Choroid plexus epithelial cell (primary cell): ENCODE data around the gene VAV2.

Source experiments
- DNase-seq: peaks from one replicate; pipeline ENCODE4 v3.0.0-alpha.2; 2010; ENCODE audit warnings: low read depth
- H3K4me3 ChIP-seq: 2 replicates; pipeline ENCODE4 v1.5.1; 2011; ENCODE audit warnings: low read depth, mild to moderate bottlenecking, control low read depth, low read length, moderate library complexity
- TF ChIP-seq, protein P1 (sequence below): conservative IDR thresholded peaks from 2 replicates; pipeline ENCODE4 v1.5.1; 2011; ENCODE audit warnings: low read depth, mild to moderate bottlenecking, control low read depth, inconsistent platforms, low read length, moderate library complexity

VAV2 gene

GRCh38 chr9:133866946-133867345 lies 125.2 kb downstream of the VAV2 start:
- no peak overlapping the region for H3K4me3 ChIP-seq
- DNase-seq = no peak
- TF ChIP-seq, protein P1, sequence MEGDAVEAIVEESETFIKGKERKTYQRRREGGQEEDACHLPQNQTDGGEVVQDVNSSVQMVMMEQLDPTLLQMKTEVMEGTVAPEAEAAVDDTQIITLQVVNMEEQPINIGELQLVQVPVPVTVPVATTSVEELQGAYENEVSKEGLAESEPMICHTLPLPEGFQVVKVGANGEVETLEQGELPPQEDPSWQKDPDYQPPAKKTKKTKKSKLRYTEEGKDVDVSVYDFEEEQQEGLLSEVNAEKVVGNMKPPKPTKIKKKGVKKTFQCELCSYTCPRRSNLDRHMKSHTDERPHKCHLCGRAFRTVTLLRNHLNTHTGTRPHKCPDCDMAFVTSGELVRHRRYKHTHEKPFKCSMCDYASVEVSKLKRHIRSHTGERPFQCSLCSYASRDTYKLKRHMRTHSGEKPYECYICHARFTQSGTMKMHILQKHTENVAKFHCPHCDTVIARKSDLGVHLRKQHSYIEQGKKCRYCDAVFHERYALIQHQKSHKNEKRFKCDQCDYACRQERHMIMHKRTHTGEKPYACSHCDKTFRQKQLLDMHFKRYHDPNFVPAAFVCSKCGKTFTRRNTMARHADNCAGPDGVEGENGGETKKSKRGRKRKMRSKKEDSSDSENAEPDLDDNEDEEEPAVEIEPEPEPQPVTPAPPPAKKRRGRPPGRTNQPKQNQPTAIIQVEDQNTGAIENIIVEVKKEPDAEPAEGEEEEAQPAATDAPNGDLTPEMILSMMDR = no peak

- TF ChIP-seq, protein P1 = no peak
- H3K4me3 ChIP-seq = no peak overlapping the region
- DNase-seq = no peak
Observed at GRCh38 chr9:133864011-133864410, 128.1 kb downstream of the VAV2 start.

DNA sequence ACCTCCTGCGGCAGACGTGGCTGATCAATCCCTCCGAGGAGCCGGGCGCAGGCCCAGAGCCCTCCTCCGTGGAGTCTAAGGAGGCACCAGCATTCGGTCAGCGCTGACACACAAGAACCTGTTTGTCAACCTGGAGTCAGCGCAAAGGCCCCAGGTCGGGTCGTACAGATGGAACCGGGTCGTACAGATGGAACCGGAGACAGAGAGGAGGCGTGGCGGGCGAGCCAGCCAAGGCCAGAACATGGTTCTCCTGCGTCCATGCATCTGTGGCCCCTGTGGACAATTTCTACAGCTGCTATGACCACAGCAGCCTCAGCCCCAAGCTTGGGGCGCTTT lies 128.9 kb downstream of the VAV2 start:
- DNase-seq = no peak
- TF ChIP-seq, protein P1 = no peak
- no peak overlapping the region for H3K4me3 ChIP-seq

DNA sequence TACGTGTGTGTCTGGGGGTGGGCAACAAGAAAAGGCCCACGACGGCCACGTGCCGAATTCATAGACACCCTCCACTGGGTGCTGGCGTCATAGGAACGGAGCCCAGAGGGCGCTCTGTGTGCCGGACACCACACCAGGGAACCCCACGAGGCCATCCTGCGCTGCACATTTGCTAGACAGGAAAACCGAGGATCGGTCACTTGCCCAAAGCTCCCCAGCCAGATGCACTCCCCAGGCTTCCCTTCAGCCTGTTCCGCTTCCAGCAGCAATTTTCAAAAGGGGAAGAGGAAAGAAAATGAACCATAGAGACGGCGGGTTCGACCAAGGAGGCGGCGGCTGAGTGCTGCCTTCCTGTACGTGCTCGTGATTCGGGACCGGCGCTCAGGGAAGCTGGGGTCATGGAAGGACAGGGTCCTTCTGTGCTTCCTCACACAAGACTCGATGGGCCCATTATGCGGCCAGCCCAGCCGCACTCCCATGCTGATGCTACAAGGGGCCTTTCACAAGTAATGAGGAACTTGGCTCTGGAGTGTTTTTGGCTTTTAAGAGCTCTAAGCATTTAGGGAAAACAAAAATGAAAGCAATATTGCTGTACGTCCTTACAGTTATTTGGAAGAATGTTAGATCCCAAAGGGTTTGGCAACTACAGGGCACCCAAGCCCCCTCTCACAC lies 129.4 kb downstream of the VAV2 start:
- DNase-seq = no peak
- TF ChIP-seq, protein P1 = no peak
- no peak overlapping the region for H3K4me3 ChIP-seq

GRCh38 chr9:133861692-133862091 lies 130.4 kb downstream of the VAV2 start:
- no peak overlapping the region for H3K4me3 ChIP-seq
- TF ChIP-seq, protein P1 = no peak
- DNase-seq = no peak

- DNase-seq = no peak
- no peak overlapping the region for H3K4me3 ChIP-seq
- TF ChIP-seq, protein P1 = no peak
Observed at GRCh38 chr9:133861086-133861485, 131.0 kb downstream of the VAV2 start.

GRCh38 chr9:133858771-133859170 lies 133.4 kb downstream of the VAV2 start:
- DNase-seq = no peak
- H3K4me3 ChIP-seq = no peak overlapping the region
- TF ChIP-seq, protein P1 = no peak
